ENCODE results near the gene TUSC2. TPM values are rescaled to one million over a fixed set of nuclear protein-coding genes. Genes with fewer than 3 reads are reported as not detected.

The TUSC2 gene
- 15.2 and 23.3 TPM in 2 replicates for total RNA-seq

GRCh38 chr3:50327943-50328691, at the start of gene TUSC2:
TSS of gene TUSC2 (minus strand) at chr3:50328223. CDS start at chr3:50328099, 124 bp downstream.

DNA sequence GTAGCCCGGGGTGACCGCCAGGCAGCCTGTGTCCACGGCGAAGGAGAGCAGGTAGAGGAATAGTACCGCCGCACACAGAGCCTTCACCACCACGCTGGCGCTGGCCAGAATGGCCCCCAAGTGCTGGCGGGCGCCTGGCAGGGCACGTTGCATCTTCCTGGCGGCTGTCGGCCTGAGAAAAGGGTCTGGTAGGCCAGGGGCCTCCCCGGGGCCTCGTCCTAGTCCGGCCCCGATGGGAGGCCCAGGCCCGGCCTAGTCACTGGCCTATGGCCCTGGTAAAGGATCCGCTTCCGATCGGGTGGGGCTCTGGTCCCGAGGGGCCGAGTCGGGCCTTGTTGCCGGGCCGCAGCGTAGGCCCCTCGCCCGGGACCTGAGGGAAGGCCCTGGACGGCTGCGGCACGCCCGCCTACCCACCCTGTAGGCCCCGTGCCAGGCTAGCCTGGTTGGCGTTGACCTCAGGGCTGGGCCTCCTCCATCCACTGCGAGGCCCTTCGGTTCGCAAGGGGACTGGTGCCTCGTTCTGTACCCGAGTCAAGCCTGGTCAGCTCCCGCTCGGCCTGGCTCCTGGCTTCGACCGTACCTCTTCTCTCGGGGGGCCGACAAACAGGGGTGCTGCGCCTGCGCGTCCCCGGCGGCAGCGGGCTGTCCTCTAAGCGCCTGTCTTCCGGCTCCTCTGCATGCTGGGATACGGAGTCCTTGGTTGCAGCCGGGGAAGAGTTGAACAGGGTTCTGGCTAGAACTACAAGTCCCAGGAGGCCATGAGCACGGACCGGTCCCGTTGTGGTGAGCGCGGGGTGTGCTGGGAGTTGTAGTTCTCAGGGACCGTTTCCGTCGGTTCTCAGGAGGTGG, 31.1 kb upstream of the TUSC2 start, which contains the start of gene TMEM115:
TMEM115 (minus strand) TSS at position 611 of the 849 bp plus-strand sequence; CDS start at position 153, 458 bp downstream.

DNA sequence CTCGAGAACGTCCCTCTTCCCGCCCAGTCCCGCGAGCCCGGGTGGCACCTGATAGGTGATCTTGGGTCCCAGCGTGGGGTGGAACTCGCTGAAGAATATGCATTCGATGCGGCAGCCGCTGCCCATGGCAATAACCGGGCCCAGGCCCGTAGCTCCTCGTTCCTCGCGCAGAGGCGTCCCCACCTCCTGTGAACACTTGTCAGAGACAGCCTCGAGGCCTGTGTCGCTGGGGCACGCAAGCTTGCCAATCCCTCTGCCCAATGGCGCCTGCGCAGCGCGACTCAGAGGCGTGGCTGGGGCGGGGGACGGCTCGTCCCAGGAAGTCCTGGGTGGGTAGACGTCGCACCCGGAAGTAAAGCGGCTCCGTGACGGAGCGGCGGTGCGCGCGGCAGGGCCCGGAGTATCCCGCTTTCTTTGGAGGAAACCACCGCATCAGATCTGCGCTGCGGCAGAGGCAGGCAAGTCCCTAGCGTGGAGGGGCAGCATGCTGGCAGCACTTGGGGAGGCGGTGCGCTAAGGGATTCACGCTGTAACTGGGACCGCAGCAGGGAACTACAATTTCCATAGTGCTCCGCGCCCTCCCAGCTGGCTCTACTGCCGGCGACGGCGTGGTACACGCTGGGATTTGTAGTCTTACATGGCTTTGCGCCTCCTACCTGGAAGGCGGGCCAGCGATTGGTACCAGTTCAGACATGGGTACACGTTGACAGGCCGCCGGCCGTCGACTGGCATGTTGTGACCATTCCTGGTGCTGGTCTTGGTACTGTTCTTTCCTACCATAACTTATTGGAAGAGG, 22.7 kb upstream of the TUSC2 start, which contains the start of the genes CYB561D2 and NPRL2:
CYB561D2 (plus strand) TSS at position 336 of the 796 bp plus-strand sequence. CDS start 572 bp downstream, outside the sequence.
NPRL2 (minus strand) TSS at position 249 of the 796 bp plus-strand sequence; CDS start at position 126, 123 bp downstream.

GRCh38 chr3:50345586-50346234, 17.7 kb upstream of the TUSC2 start, which contains the start of gene ZMYND10:
TSS of gene ZMYND10 (minus strand) at chr3:50345732. CDS start at chr3:50345579, 153 bp downstream.

DNA sequence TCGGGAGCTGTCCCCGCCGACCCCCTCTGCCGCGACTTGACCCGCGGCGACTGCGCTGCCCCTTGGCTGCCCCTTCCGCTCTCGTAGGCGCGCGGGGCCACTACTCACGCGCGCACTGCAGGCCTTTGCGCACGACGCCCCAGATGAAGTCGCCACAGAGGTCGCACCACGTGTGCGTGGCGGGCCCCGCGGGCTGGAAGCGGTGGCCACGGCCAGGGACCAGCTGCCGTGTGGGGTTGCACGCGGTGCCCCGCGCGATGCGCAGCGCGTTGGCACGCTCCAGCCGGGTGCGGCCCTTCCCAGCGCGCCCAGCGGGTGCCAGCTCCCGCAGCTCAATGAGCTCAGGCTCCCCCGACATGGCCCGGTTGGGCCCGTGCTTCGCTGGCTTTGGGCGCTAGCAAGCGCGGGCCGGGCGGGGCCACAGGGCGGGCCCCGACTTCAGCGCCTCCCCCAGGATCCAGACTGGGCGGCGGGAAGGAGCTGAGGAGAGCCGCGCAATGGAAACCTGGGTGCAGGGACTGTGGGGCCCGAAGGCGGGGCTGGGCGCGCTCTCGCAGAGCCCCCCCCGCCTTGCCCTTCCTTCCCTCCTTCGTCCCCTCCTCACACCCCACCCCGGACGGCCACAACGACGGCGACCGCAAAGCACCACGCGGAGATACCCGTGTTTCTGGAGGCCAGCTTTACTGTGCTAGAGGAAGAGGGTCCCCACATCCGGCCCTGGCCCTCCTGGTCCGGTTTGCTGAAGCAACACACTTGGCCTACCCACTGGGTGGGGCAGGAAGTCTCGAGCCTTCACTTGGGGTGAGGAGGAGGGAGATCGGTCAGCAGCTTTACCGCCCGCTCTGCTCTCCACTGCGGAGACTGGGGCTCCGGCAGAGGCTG, 12.7 kb upstream of the TUSC2 start, which contains the start of gene RASSF1:
RASSF1 (minus strand) TSS at position 389 of the 882 bp plus-strand sequence; CDS start at position 358, 31 bp downstream.

DNA sequence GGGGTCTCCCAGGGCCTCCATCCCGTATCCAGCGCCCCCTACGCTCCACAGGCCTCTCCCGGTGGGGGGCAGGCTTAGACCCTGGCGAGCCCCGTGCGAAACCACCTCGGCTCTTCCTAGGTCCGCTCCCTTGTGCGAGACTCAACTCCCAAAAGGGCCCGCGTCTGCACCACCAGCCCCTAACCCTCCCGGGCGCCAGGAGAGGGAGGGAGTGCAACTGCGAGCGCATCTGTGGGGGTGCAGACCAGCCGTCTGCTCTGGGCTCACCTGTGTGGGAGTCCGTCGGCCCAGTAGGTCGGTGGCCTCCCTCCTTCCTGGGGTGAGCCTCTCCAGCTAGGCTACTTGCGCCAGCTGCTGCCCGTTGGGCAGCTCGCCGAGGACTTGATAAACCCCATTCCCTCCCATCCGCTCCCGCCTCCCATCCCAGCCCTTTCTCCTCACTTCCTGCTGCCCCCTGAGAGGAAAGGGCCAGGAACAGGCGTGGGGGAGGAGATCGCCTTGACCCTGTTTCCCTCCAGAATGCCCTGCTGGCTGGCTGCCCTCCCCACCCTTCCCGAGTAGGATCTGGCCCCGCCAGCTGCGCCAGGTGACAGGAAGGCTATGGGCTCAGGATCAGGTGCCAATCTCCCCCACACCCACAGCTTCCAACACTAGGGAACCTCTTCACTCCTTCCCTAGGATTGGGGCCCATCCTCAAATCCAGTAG, 5.5 kb downstream of the TUSC2 start, which contains the start of gene HYAL2:
HYAL2 (minus strand) TSS at position 360 of the 706 bp plus-strand sequence. CDS start 2,256 bp downstream, outside the sequence.

GRCh38 chr3:50303013-50303815, 24.8 kb downstream of the TUSC2 start, which contains the start of gene HYAL1:
TSS of gene HYAL1 (minus strand) at chr3:50303574. CDS start at chr3:50302956, 618 bp downstream.

DNA sequence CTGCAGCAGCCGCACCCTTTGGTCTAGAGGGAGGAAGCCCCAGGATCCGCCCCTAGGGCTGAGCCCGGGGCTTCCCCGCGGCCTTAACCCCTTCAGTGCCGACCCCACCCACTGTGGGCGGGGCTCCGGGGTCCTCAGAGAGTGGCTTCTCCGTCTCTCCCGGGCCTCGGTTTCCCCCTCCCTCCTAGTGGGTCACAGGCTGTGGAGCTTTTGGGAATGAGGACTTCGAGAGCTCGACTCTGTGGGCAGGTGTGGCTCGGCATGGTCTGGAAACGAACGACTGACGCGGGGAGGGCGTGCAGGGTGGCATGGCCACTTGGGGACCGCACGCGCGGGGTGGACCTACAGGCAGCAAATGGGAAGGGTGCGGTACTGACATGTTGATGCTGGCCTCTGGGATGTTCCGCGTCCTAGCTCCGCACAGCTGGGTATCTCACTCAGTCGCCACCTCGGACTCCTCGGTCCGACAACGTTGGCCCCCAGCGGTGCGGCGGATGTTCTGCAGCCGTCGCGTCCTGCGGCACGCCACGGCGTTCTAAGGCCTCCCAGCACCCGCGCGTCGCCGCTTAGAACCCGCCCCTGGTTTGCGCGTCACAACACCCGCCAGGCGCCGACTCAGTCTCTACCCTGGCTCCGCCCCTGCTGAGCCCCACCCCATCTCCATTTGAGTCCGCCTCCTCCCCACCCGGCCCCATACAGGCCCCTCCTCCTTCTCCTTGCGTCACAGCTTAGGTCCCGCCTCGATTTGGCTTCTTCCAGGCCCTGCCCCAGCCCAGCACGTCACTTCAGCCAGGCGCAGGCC, 29.0 kb downstream of the TUSC2 start, which contains the start of the genes HYAL3 and NAA80:
HYAL3 (minus strand) TSS at position 570 of the 802 bp plus-strand sequence. CDS start 3,803 bp downstream, outside the sequence.
NAA80 (minus strand) TSS at position 570 of the 802 bp plus-strand sequence. CDS start 1,942 bp downstream, outside the sequence.

DNA sequence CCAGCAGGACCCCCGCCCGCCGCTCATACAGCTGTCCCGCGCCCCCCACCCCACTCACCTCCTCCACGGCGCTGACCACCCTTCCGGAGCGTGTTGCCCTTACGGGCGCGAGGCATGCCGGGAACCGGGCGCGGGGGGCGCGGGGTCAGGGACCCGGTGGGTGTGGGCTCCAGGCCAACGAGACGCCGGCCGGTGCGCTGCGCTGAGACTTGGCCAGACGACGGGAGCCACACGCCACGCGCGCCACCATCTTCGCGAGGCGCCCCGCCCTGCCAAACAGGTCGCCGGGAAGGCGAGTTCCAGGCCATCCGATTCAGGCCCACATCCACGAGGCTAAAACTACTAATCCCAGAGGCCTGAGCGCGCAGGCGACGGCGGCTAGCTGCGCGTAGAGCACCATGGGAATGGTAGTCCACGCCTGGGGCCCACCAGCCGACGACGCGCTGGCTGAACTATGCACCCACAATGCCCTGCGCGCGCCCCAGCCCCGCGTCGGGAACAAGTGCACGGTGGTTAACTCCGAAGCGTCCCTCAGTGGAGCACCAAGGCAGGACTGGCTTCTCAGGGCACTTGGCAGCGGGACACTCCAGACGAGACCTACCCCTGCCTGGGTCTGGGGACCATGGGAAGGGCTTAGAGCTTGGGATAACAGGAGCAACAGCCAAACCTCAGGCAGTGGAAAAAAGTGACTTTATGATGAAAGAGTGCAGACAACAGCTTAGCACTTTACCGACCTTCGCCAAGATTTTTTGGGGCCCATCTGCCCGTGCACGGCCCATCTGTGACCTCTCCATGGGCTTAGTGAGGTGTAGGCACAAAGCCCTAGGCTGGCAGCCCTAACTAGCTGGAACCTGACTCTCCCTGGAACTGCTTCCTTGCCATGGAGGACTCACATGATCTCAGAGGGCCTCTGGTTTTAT, 35.6 kb downstream of the TUSC2 start, which contains the start of gene IFRD2:
IFRD2 (minus strand) TSS at position 271 of the 920 bp plus-strand sequence; CDS start at position 116, 155 bp downstream.

DNA sequence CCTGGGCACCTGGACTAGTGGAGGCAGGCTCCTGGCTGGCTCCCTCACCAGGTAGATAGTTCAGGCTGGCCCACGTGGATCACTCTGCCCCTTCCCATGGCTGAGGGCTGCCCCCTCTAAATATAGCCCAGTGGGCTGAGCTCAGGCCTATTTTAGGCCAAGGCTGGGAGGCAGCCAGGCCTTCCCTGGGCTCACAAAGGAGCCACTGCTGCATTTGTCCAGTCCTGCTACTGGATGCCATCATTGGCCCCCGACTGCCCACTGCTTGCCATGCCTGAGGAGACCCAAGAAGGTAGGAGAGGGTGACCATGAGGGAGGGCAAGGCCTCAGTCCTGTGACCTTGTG, 49.2 kb downstream of the TUSC2 start, which contains the start of gene LSMEM2:
LSMEM2 (plus strand) TSS at position 208 of the 345 bp plus-strand sequence; CDS start at position 235, 27 bp downstream.

Other genes with a start within 250 kb of the TUSC2 start
- 61.7 and 103 TPM in 2 replicates for gene RBM5, start 239.3 kb downstream of the TUSC2 start, total RNA-seq
- 6.5 and 20.9 TPM in 2 replicates for gene SEMA3F, start 172.9 kb downstream of the TUSC2 start, total RNA-seq
- not detected in 2 replicates for gene GNAT1, start 136.6 kb downstream of the TUSC2 start, total RNA-seq
- not detected in 2 replicates for gene SLC38A3, start 123.0 kb downstream of the TUSC2 start, total RNA-seq
- gene GNAI2, start 92.0 kb downstream of the TUSC2 start, total RNA-seq = 252 and 308 TPM in 2 replicates
- gene SEMA3B, start 59.1 kb downstream of the TUSC2 start, total RNA-seq = 1.4 and 3.4 TPM in 2 replicates
- gene LSMEM2, start 49.1 kb downstream of the TUSC2 start, total RNA-seq = not detected in 2 replicates
- 47.1 and 55.2 TPM in 2 replicates for gene IFRD2, start 35.8 kb downstream of the TUSC2 start, total RNA-seq
- 6.5 and 7.8 TPM in 2 replicates for gene HYAL3, start 28.8 kb downstream of the TUSC2 start, total RNA-seq
- gene NAA80, start 28.8 kb downstream of the TUSC2 start, total RNA-seq = 8.1 and 11.8 TPM in 2 replicates
- 5.0 and 6.1 TPM in 2 replicates for gene HYAL1, start 24.6 kb downstream of the TUSC2 start, total RNA-seq
- gene HYAL2, start 5.5 kb downstream of the TUSC2 start, total RNA-seq = 70.0 and 100 TPM in 2 replicates
- gene RASSF1, start 12.6 kb upstream of the TUSC2 start, total RNA-seq = 36.5 and 37.7 TPM in 2 replicates
- under 0.01 TPM in 1 of 2 replicates, not detected in the other for gene ZMYND10, start 17.5 kb upstream of the TUSC2 start, total RNA-seq
- 18.6 and 20.7 TPM in 2 replicates for gene NPRL2, start 22.6 kb upstream of the TUSC2 start, total RNA-seq
- 23.1 and 44.6 TPM in 2 replicates for gene CYB561D2, start 22.6 kb upstream of the TUSC2 start, total RNA-seq
- 67.6 and 73.3 TPM in 2 replicates for gene TMEM115, start 31.3 kb upstream of the TUSC2 start, total RNA-seq
- gene CACNA2D2, start 175.4 kb upstream of the TUSC2 start, total RNA-seq = not detected in 2 replicates
- 4.5 and 11.9 TPM in 2 replicates for gene C3orf18, start 239.5 kb upstream of the TUSC2 start, total RNA-seq
- gene HEMK1, start 241.3 kb upstream of the TUSC2 start, total RNA-seq = 6.8 and 19.5 TPM in 2 replicates

Measured in cardiac atrium fibroblast (primary cell).